NCI-H2081 treated with DMSO at 0.1 percent for 48 hours (cell line): ENCODE results near the gene CHST8.
"Not testable (repeated sequence)": the region's sequence is repeated elsewhere in the genome, so short reads cannot be mapped to it uniquely, and the experiment has no call there.

Experiments used
- DNase-seq: peaks from one replicate; lab custom pipeline; 2025; lab: John Stamatoyannopoulos, UW

CHST8 gene

DNA sequence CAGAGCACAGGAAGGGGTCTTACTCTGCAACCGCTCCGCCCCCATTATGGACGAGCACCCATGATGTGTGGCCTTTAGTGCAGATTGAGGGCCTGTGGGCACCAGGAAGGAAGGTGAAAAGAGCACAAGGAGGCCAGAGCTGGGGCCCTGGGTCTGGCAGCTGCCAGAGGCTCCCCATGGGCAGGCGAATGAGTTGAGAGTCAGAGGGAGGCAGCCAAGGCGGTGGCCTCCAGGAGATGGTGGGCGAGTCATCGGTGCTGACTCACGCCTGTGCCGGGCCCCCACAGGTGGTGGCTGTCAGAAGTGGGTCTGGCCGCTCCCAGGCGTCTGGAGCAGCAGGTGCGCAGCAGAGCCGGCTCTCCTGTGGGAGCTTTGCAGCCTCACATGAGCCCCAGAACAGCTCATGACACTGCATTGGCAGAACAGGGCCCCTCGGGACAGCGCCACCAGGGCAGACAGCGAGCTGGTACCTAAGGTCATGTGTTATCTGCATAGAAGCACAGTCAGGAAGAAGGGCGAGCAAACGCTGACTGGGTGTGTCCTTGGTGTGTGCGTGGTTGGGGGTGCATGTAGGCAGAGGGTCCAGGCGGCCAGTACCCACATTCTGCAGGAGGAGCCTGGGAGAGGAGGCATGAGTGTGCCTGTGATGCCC lies 68.8 kb downstream of the CHST8 start:
- no peak for DNase-seq

DNA sequence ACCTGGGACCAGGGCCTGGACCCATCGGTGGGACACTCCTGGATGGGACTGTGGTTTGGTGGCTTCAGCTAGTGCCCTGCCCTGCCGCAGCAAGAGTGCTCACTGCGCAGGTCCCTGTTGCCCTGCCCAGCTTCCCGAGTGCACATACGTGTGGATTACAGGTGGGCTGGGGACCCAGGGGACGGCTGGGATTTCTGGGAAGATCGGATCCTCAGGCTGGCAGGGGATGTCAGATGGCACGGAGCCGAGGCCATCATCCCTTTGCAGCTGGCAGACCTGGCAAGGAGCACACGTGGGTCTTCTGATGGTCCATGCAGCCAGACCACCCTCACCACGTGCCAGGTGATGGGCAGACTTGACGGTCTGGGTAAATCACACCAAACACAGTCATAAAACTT lies 69.3 kb downstream of the CHST8 start:
- DNase-seq = no peak

DNA sequence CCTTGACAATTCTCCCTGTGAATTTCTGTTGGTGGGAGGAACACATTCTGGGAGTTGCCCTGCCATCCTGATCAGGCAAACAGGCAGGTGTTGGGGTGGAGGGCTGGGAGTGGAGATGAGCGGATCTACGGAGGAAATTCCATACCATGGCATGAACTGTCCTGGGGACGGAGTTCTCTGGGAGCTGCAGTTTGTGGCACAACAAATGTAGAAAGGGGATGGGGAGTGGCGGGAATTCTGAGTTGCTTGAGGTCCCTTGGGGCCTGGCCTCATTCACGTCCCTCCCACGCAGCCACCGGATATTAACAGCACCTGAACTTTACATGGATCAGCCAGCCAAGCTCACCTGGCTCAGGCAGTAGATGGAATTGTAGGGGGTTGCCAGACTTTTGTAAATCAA lies 70.0 kb downstream of the CHST8 start:
- no peak for DNase-seq

DNA sequence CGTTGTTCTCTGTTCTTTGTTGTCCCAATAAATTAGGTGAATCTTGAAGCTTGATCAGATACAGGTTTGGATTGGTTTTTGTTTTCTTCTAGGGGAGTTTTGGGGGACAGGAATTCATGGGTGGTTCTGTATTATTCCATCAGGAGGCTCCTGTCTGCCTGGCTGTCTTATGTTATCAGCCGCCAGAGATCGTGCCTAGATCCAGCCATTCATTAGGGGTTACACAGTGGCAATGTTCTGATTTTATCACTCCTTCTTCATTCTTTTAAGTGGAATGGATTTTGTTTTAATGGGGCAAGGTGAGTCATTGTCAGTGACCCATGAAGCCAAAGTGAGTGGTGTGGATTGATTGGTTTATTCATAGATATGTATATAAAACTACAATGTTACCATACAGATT lies 71.9 kb downstream of the CHST8 start:
- DNase-seq = no peak

DNA sequence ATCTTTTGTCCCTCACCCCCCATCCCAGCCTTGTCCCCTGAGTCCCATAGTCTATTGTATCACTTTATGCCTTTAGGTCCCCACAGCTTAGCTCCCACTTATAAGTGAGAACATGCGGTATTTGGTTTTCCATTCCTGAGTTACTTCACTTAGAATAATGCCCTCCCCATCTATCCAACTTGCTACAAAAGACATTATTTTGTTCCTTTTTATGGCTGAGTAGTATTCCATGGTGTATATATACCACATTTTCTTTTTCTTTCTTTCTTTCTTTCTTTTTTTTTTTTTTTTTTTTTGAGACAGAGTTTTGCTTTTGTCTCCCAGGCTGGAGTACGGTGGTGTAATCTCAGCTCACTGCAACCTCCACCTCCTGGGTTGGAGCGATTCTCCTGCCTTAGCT lies 73.8 kb downstream of the CHST8 start:
- not testable (repeated sequence) for DNase-seq

DNA sequence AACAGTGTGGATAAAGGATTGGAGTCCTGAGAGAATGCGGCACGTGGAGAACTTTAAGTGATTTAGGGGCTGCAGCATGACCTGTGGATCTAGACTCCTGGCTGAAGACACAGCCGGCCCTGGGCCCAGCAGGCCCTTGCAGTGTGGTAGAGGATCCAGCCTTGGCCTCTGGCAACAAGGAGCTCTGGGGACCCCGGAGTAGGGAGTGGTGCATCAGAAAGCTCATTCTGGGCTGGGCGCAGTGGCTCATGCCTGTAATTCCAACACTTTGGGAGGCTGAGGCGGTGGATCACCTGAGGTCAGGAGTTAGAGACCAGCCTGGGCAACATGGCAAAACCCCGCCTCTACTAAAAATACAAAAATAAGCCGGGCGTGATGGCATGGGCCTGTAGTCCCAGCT lies 76.0 kb downstream of the CHST8 start:
- DNase-seq = no peak

DNA sequence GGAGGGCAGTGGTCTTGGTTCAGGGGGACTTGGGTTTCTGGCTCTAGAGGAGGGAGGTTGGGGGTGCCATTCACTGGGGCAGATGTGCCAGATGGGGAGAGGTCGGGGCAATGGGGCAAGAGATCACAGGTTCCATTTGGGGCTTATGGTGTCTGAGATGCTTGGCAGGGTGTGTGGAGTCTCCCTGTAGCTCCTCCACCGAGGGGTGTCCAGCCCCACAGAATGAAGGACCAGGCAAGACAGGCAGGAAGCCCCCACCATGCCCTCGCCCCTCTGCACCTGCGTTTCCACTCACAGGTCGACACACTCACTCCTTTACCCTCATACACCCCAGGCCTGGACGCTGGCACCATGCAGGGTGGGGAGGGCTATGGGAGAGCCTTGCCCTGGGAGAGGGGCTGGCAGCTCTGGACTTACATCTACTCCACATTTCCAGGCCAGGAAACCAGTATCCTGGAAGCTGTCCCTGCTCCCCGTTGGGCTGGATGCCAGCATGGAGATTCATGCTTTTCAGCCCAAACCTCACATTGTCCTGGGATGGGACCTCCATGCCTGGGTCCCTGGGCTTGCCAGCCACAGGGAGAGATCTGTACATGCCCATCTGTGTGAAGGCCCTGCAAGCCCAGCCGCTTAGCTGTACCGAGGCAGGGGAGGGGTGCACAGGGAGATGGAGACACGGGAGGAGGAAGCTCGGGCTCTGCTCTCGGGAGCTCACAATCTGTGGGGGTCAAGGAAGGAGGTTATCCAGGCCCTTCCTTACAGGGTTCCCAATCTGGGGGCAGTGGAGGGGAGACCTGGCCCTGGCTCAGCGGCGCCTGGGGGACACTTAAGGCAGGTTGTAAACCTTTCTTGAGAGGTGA lies 77.1 kb downstream of the CHST8 start:
- no peak for DNase-seq

DNA sequence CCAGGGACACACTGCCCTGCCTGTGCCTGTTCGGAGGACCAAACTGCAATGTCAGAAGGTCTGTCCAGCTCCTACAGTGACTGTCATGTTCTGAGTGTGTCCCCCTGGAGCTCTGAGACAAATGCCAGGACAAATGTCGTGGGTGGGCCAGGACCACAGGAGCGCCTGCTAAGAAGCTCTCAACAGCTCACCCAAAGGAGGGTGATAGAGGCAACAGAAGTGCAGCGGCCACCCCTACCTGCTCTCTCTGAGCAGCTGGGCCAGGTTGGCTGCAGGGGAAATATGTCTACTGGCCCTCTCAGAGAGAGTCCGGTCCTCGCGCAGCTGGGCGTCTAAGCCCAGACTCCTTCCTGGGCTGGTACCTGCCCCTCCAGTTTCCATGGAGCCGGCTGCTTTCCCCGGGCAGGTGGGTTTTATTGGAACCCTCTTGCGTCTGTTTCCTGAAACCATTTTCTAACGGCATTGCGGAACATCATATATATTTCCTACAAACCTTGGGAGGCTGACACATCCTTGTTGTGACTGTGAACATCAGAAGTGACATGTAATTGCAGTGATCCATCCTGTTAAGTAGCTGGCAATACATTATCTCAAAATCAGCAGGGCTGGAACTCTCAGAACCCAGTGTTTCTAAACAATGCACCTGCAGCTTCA lies 78.1 kb downstream of the CHST8 start:
- no peak for DNase-seq

DNA sequence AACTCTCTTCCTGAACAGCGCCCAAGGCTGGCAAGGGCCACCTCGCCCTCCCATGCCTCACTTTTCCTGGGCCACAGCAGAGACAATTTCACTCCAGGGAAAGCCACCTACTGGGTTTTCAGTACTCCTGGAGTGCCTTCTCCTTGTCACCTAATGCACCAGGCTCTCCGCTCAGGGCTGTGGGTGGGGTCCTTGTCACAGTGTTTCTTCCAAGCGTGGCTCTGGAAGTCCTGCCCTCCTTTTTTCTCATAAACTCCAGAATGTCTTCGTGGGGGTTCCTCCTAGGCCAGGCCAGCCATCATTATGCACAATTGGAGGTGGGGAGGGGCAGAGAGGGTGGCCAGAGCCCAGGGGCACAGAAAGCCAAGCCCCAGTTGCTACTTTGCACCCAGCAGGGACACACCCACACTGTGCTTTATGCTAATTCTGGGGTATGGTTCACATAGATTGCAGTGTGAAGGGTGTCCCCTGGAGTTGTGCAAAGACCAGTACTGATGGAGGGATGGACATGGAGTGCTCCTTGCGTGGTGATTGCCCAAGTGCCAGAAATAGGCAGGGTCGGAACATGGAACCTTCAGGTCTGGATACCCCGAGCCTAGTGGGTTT lies 78.8 kb downstream of the CHST8 start:
- no peak for DNase-seq

DNA sequence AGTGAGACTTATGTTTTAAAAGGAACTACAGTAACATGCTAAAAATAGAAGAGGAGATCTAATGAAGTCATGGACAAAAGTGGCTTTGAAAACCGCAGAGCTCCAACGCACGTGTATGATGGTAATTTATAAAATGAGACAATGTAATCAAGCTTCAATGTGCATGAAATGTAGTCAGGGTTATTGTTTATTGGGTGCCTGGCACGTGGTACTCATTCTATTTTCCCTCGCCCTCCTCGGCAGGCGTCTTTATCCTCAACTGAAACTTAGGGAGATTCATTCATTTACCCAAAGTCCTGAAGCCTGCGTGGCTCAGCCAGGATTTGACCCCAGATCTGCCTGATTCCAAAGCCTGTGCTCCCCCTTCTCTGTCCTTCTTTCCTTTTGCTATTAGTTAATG lies 79.8 kb downstream of the CHST8 start:
- no peak for DNase-seq

DNA sequence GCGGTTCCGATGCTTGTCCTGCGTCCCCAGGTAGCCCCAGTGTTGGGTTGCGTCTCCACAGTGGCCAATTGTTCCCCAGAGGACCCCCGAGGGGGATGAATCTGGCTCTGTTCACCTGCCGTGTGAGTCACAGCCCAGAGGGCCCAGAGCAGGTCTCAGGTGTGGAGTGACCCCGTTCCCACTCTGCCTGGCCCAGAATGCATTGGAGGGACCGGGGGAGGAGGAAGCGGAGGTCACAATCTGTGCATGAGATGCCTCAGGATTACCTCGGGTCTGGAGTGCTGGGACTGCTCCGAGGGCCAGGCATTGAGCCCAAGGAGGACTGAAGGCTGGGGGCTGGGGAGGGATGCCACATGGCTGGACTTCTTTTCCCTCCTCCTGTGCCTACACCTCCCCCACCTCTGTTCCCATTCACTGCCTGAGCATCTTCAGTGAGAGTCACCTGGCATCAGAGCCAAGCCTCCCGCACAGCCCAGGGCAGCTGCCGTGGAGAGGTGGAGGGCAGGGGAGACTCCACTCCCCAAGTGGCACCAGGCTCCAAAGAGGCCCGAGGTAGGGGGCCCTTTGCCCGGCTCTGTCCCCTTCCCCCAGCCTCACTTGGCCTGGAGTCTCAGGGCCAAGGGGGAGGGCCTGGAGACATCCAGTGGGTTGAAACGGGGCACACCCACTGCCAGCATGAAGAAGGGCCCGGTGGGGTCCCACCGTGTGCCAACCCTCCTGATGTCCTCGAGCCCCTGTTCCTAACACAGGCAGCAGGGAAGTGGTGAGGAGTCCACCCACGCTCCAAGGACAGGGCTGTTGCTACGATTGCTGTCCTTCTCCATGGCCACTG lies 81.1 kb downstream of the CHST8 start:
- no peak for DNase-seq

DNA sequence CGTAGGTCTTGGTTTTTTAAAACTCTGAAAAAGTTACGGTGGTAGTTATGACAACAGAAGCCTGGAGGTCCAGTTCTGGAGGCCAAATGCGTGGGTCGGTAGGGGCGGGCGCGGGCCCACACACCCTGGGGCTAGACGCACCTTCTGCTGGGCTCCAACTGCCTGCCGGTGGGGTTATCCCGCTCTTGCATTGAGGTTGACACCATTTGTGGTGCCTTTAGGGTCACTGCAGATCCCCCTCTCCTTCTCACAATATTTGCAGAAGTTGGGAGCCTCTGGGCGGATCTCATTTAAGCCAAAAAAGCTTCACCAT lies 81.6 kb downstream of the CHST8 start:
- DNase-seq = no peak

DNA sequence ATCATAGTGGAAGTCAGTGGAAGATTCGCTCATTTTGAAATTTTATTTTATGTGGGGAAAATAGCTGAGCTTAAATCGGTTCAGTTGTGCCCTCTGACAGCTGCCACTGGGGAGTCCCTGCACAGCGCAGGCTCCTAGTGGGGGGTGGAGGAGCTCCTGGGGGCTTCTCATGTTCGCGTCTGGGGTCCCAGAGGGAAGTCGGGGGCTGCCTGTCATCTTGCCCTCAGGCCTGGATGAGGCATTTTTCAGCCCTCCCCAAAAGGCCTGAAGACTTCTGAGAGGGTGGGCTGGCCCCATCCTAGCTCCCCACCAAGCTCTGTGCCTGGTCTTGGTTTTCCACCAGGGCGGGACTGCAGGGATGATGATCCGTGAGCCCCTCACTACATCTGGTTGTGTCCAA lies 82.1 kb downstream of the CHST8 start:
- DNase-seq = no peak

DNA sequence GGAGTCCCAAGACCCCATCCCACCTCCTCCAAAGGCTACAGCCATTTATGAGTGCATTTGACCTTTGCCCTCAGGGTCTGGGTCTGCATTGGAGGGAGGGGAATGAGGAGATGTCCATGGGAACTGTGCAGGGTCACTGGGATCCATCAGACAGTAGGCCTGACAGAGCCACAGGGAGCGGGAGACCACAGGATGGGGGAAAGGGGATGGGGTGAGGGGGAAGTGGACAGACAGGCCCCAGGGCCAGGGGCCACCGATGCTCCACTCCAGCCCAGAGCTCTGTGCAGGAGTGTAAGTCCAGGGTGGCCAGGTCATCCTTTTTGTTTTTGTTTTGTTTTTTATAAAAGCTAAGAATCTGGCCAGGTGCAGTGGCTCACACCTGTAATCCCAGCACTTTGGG lies 82.5 kb downstream of the CHST8 start:
- DNase-seq = no peak

DNA sequence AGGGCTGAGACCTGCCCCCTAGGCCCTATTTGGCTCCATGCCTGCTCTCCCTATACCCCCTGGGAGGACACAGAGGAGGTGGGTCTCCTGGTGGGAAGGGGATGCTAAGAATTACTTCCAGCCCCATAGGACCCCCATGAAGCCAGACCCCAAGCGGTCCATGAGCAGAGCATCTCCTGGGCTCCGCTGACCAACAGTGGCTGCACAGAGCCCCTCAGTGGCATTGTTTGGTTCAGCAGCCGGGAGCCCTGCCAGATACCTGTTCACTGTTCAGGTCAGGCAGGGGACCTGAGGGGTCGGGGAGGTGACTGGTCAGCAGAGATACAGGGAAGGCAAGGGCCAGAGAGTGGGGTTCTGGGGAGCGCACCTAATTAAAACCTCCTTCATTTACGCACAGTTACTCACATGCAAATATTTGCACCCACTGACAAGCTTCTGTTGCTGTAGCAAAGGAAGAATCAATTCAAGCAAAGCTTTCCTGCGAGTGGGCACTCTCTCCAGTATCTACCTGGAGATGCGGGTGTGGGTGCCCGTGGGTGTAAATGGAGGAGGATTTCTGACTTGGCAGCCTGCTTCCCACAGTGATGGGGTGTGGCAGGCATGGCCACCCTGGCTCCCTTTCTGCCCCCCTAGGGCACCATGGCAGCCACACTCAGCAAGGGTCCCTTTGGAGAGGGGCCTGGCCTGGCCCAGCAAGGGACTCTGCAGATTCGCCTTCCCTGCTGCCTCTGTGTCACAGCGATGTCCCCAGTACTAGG lies 83.5 kb downstream of the CHST8 start:
- no peak for DNase-seq

DNA sequence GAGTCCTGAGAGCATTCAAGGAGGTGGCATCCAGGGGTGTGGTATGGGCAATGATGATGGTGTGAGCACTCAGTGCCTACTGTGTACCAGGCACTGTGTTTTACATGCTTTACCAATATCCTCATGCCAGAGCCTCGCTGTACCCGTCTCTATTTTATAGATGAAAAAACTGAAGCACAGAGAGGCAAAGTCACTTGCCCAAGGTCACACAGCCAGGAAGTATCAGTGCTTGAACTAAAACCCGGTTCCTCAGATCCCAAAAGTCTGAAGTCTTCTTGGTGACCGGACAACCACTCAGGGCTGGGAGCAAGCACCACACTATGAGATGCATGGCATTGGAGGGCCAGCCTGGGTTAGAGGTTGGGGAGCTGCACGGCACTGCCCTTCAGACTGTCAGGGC lies 84.1 kb downstream of the CHST8 start:
- no peak for DNase-seq

DNA sequence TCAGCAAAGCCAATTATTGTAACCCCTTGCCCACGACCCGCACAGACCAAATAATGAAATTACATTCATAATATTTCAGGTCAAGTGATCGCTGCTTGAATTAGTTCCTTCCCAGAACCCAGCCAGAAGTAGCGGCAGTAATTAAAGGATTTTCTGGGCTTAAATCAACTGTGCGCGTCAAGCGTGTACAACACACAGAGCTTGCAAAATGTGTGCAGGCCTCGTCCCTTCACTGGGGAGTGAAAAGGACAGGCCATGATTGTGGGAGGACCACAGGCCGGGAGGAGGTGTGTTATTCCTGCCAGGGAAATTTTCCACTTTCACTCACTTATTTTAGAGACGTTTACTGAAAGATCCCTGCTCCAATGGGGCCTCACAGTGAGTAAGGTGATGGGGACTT lies 84.9 kb downstream of the CHST8 start:
- no peak for DNase-seq

DNA sequence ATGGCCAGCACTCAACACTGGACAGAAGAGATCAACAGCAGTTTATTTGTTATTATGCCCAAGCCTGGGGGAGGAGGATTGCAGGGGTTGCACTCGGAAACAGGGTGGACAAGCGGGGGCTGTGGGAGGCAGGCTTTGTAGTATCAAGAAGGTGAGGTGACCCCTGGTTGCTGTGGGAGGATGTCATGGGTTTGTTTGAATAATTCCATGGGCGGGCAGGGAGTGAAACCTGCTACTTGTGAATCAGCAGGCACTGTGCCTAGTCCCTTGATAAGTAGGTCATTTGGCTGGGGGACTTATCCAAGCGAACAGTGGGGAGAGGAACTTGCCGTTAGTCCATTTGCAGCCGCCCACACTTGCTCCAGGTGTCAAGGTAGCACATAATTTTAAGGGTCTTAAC lies 90.5 kb downstream of the CHST8 start:
- DNase-seq = no peak

DNA sequence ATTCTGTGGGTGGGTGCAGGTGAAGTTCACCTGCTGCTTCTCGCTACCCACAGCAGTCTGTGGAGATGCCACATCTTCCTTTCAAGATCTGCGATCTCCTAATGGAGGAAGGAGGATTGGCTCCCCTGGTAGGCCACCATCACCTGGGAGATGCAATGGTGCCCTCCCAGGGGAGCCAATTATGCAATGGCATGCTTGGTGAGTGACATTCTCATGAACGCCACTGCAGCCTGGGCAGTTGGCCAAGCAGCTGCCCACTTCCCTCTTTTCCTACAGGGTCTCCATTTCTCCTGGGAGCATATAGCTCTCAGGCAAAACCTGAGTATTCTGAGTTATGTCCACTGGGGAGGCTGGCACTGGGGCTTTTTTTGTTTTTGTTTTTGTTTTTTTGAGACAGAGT lies 91.4 kb downstream of the CHST8 start:
- DNase-seq = no peak

DNA sequence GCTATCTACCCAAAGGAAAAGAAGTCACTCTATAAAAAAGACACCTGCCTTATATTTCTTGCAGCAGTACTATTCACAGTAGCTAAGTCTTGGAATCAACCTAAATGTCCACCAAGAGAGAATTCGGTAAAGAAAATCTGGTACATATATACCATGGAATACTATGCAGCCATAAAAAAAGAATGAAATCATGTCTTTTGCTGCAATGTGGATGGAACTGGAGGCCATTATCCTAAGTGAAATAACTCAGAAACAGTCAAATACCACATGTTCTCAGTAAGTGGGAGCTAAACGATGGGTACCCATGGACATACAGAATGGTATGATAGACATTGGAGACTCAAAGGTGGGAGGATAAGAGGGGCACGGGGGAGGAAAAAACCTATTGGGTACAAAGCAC lies 92.4 kb downstream of the CHST8 start:
- DNase-seq = no peak

DNA sequence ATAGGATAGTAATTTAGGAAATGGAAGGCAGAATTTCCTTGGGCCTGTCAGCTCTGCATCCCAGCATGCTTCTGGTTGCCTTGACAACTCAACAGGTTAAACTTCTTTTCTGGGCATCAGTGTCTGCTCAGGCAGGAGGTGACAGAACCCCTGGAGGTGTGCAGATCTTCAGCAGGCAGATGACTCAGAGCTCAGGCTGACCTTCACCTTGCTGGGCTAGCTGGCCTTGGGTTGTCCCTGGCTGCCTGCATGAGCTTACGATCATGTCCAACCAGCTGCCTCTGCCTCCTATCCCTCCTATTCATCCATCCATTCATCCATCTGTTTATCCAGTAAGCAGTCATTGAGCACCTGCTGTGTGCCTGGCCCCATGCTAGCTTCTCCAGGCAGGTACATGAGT lies 93.7 kb downstream of the CHST8 start:
- DNase-seq = no peak
